ENCODE data around the gene CFB. TPM values are rescaled to one million over a fixed set of nuclear protein-coding genes. Genes with fewer than 3 reads are reported as not detected.

The CFB gene
- polyA plus RNA-seq, 1 donor (not counting 4 experiments of a cell fraction or from before 2014, with no cell fraction given), result 2.5 TPM

- dilution Hi-C loops (cut with MboI; ENCODE audit: extremely low pct_ligation_motif_present, low sequenced_read_pairs), result no loop called here
- no peak for FAIRE-seq
- Histone ChIP-seq H3K9me1 (ENCODE audit: control insufficient read depth, extremely low read depth, insufficient read depth, low read length) (no peaks in the 10 kb centered on the region), H3K36me3 (ENCODE audit: control insufficient read depth in 2 of 2, extremely low read depth in 1 of 2, insufficient read depth in 2 of 2, low read length in 2 of 2) (peaks cover 38 to 46% of the 10 kb centered on the region in 2 experiments), H3K4me1 (ENCODE audit: control insufficient read depth, extremely low read depth, insufficient read depth, low read length) (peaks cover 7% of the 10 kb centered on the region), H4K20me1 (ENCODE audit: control insufficient read depth, extremely low read depth, insufficient read depth, low read length) (no peaks in the 10 kb centered on the region), H3K27ac (ENCODE audit: control insufficient read depth, insufficient read depth, low read length) (no peak overlapping the region), H3K9ac (ENCODE audit: control insufficient read depth, extremely low read depth, insufficient read depth, low read length) (no peak overlapping the region), H2AFZ (ENCODE audit: control insufficient read depth, low read length) (no peak overlapping the region), H3K9me3 (ENCODE audit: control insufficient read depth, low read depth, low read length) (no peaks in the 10 kb centered on the region), H3K79me2 (ENCODE audit: control insufficient read depth, insufficient read depth, low read length) (peaks cover 12% of the 10 kb centered on the region), H3K4me2 (ENCODE audit: control insufficient read depth, extremely low read depth, insufficient read depth, low read depth, low read length) (no peak overlapping the region), H3K27me3 (ENCODE audit: control insufficient read depth, extremely low read depth, insufficient read depth, low read length) (no peaks in the 10 kb centered on the region), H3K4me3 (ENCODE audit: control insufficient read depth in 2 of 3, extremely low read depth in 1 of 3, insufficient read depth in 2 of 3, low read depth in 1 of 3, low read length in 3 of 3) (no peak overlapping the region)
- TF ChIP-seq EZH2 (IDR thresholded peaks at IDR 0.05; ENCODE audit: low read length) (no peak), CTCF (optimal IDR thresholded peaks at IDR 0.05 in 1 of 3, IDR thresholded peaks at IDR 0.05 in 1 of 3, conservative IDR thresholded peaks at IDR 0.05 in 1 of 3; ENCODE audit: extremely low read depth in 1 of 3, insufficient read depth in 2 of 3, low read length in 3 of 3) (no peak)
- DNase-seq (ENCODE audit: low read depth, low spot score), result no peak
Observed at GRCh38 chr6:31963921-31964320, 18.0 kb downstream of the CFB start.

- Histone ChIP-seq H3K4me1 (ENCODE audit: control insufficient read depth, extremely low read depth, insufficient read depth, low read length) (peaks cover under 1% of the 10 kb centered on the region), H3K9me3 (ENCODE audit: control insufficient read depth, low read depth, low read length) (no peaks in the 10 kb centered on the region), H3K4me2 (ENCODE audit: control insufficient read depth, extremely low read depth, insufficient read depth, low read depth, low read length) (no peak overlapping the region), H4K20me1 (ENCODE audit: control insufficient read depth, extremely low read depth, insufficient read depth, low read length) (no peaks in the 10 kb centered on the region), H2AFZ (ENCODE audit: control insufficient read depth, low read length) (no peak overlapping the region), H3K4me3 (ENCODE audit: control insufficient read depth in 2 of 3, extremely low read depth in 1 of 3, insufficient read depth in 2 of 3, low read depth in 1 of 3, low read length in 3 of 3) (no peak overlapping the region), H3K9me1 (ENCODE audit: control insufficient read depth, extremely low read depth, insufficient read depth, low read length) (no peaks in the 10 kb centered on the region), H3K27ac (ENCODE audit: control insufficient read depth, insufficient read depth, low read length) (no peak overlapping the region), H3K27me3 (ENCODE audit: control insufficient read depth, extremely low read depth, insufficient read depth, low read length) (no peaks in the 10 kb centered on the region), H3K36me3 (ENCODE audit: control insufficient read depth in 2 of 2, extremely low read depth in 1 of 2, insufficient read depth in 2 of 2, low read length in 2 of 2) (peaks cover 34 to 57% of the 10 kb centered on the region in 2 experiments), H3K9ac (ENCODE audit: control insufficient read depth, extremely low read depth, insufficient read depth, low read length) (no peak overlapping the region), H3K79me2 (ENCODE audit: control insufficient read depth, insufficient read depth, low read length) (peaks cover 6% of the 10 kb centered on the region)
- FAIRE-seq (no peak), DNase-seq (ENCODE audit: low read depth, low spot score) (no peak)
- dilution Hi-C loops (cut with MboI; ENCODE audit: extremely low pct_ligation_motif_present, low sequenced_read_pairs), result no loop called here
- TF ChIP-seq EZH2 (IDR thresholded peaks at IDR 0.05; ENCODE audit: low read length), result no peak
- no peak for TF ChIP-seq CTCF (optimal IDR thresholded peaks at IDR 0.05 in 1 of 3, IDR thresholded peaks at IDR 0.05 in 1 of 3, conservative IDR thresholded peaks at IDR 0.05 in 1 of 3; ENCODE audit: extremely low read depth in 1 of 3, insufficient read depth in 2 of 3, low read length in 3 of 3)
Observed at GRCh38 chr6:31965700-31966099, 19.8 kb downstream of the CFB start.
